ENCODE measurements around the gene TYMP. TPM values are rescaled to one million over a fixed set of nuclear protein-coding genes. Genes with fewer than 3 reads are reported as not detected.

TYMP gene
- total RNA-seq, 1 experiment from 2014 or later, result 1.5 TPM

- no peak for DNase-seq (ENCODE audit: low spot score)
- H3K36me3 Mint-ChIP-seq, result no peaks in the 10 kb centered on the region
- ChIA-PET POLR2A (no interaction called here), CTCF (interaction anchor here (1.4 to 3.7 kb wide), 3 partner anchors 12 to 53 kb away, joined by 8 to 13 read pairs (median 8); partner anchors contain the start of gene SYCE3)
- no peak overlapping the region for H3K27ac Mint-ChIP-seq
- ATAC-seq, result no peak
- H3K4me1 Mint-ChIP-seq, result peaks cover 11% of the 10 kb centered on the region
- H3K4me3 Mint-ChIP-seq, result no peak overlapping the region
- TF ChIP-seq, protein P1, sequence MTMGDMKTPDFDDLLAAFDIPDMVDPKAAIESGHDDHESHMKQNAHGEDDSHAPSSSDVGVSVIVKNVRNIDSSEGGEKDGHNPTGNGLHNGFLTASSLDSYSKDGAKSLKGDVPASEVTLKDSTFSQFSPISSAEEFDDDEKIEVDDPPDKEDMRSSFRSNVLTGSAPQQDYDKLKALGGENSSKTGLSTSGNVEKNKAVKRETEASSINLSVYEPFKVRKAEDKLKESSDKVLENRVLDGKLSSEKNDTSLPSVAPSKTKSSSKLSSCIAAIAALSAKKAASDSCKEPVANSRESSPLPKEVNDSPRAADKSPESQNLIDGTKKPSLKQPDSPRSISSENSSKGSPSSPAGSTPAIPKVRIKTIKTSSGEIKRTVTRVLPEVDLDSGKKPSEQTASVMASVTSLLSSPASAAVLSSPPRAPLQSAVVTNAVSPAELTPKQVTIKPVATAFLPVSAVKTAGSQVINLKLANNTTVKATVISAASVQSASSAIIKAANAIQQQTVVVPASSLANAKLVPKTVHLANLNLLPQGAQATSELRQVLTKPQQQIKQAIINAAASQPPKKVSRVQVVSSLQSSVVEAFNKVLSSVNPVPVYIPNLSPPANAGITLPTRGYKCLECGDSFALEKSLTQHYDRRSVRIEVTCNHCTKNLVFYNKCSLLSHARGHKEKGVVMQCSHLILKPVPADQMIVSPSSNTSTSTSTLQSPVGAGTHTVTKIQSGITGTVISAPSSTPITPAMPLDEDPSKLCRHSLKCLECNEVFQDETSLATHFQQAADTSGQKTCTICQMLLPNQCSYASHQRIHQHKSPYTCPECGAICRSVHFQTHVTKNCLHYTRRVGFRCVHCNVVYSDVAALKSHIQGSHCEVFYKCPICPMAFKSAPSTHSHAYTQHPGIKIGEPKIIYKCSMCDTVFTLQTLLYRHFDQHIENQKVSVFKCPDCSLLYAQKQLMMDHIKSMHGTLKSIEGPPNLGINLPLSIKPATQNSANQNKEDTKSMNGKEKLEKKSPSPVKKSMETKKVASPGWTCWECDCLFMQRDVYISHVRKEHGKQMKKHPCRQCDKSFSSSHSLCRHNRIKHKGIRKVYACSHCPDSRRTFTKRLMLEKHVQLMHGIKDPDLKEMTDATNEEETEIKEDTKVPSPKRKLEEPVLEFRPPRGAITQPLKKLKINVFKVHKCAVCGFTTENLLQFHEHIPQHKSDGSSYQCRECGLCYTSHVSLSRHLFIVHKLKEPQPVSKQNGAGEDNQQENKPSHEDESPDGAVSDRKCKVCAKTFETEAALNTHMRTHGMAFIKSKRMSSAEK (CRISPR knock-in tag; IDR thresholded peaks at IDR 0.05; ENCODE audit: borderline replicate concordance), result no peak
- TF ChIP-seq, protein P2, sequence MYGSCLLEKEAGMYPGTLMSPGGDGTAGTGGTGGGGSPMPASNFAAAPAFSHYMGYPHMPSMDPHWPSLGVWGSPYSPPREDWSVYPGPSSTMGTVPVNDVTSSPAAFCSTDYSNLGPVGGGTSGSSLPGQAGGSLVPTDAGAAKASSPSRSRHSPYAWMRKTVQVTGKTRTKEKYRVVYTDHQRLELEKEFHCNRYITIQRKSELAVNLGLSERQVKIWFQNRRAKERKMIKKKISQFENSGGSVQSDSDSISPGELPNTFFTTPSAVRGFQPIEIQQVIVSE (CRISPR knock-in tag; IDR thresholded peaks at IDR 0.05; ENCODE audit: borderline replicate concordance), result no peak
- TF ChIP-seq PRDM15 (CRISPR knock-in tag; IDR thresholded peaks at IDR 0.05) (no peak), CBFB (CRISPR knock-in tag; IDR thresholded peaks at IDR 0.05; ENCODE audit: low read depth) (no peak), NFE2L1 (CRISPR knock-in tag; IDR thresholded peaks at IDR 0.05) (no peak), JUN (CRISPR knock-in tag; IDR thresholded peaks at IDR 0.05) (no peak), ZNF121 (CRISPR knock-in tag; IDR thresholded peaks at IDR 0.05) (no peak), RELA (CRISPR knock-in tag; IDR thresholded peaks at IDR 0.05; ENCODE audit: borderline replicate concordance) (no peak)
- TF ChIP-seq, protein P3, sequence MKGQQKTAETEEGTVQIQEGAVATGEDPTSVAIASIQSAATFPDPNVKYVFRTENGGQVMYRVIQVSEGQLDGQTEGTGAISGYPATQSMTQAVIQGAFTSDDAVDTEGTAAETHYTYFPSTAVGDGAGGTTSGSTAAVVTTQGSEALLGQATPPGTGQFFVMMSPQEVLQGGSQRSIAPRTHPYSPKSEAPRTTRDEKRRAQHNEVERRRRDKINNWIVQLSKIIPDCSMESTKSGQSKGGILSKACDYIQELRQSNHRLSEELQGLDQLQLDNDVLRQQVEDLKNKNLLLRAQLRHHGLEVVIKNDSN (CRISPR knock-in tag; IDR thresholded peaks at IDR 0.05), result no peak
- TF ChIP-seq, protein P4, sequence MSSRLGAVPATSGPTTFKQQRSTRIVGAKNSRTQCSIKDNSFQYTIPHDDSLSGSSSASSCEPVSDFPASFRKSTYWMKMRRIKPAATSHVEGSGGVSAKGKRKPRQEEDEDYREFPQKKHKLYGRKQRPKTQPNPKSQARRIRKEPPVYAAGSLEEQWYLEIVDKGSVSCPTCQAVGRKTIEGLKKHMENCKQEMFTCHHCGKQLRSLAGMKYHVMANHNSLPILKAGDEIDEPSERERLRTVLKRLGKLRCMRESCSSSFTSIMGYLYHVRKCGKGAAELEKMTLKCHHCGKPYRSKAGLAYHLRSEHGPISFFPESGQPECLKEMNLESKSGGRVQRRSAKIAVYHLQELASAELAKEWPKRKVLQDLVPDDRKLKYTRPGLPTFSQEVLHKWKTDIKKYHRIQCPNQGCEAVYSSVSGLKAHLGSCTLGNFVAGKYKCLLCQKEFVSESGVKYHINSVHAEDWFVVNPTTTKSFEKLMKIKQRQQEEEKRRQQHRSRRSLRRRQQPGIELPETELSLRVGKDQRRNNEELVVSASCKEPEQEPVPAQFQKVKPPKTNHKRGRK (CRISPR knock-in tag; IDR thresholded peaks at IDR 0.05; ENCODE audit: borderline replicate concordance), result no peak
- H3K27me3 Mint-ChIP-seq (ENCODE audit: low read depth), result no peaks in the 10 kb centered on the region; the same call in 1 of the 2 replicates
- H3K9me3 Mint-ChIP-seq, result no peaks in the 10 kb centered on the region
Measured at GRCh38 chr22:50551160-50551752, 21.4 kb upstream of the TYMP start.

DNA sequence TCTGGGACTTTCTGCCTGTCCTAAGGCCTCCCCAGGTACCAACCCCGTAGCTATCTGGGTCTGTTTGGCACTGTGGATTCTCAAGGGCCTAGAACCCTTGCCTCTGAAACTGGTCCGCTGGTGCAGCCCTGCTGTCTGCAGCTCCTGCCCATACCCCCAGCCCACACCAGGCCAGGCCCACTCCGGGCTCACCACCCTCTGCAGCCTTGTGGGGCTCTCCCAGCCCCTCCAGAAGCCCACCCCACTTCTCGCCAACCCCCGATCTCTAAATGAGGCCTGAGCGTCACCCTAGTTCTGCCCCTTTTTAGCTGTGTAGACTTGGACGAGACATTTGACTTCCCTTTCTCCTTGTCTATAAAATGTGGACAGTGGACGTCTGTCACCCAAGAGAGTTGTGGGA, 20.6 kb upstream of the TYMP start:
- no peaks in the 10 kb centered on the region; the same call in 1 of the 2 replicates for H3K27me3 Mint-ChIP-seq (ENCODE audit: low read depth)
- no peak for DNase-seq (ENCODE audit: low spot score)
- ChIA-PET POLR2A (no interaction called here), CTCF (interaction anchor here (0.9 to 3.7 kb wide), 5 partner anchors 9 to 62 kb away, joined by 3 to 13 read pairs (median 8); partner anchors contain the start of gene SYCE3)
- H3K9me3 Mint-ChIP-seq, result no peaks in the 10 kb centered on the region
- peaks cover 4% of the 10 kb centered on the region for H3K4me1 Mint-ChIP-seq
- no peak overlapping the region for H3K27ac Mint-ChIP-seq
- no peak overlapping the region for H3K4me3 Mint-ChIP-seq
- no peaks in the 10 kb centered on the region for H3K36me3 Mint-ChIP-seq
- TF ChIP-seq OVOL2 (CRISPR knock-in tag; IDR thresholded peaks at IDR 0.05; ENCODE audit: borderline replicate concordance), result no peak
- TF ChIP-seq FOXJ3 (CRISPR knock-in tag; IDR thresholded peaks at IDR 0.05; ENCODE audit: borderline replicate concordance), result no peak
- TF ChIP-seq ZNF317 (CRISPR knock-in tag; IDR thresholded peaks at IDR 0.05; ENCODE audit: borderline replicate concordance, low read depth), result no peak
- no peak for TF ChIP-seq RORB (CRISPR knock-in tag; IDR thresholded peaks at IDR 0.05)
- ATAC-seq, result no peak

Measured in WTC11 (cell line).